ENCODE data around the gene ZNF79. TPM values are rescaled to one million over a fixed set of nuclear protein-coding genes. Genes with fewer than 3 reads are reported as not detected.

Gene ZNF79
- polyA plus RNA-seq (2012; ENCODE audit: insufficient read depth, insufficient read length), result 4.9 TPM

GRCh38 chr9:127423934-127424675, at the start of gene ZNF79:
TSS of gene ZNF79 (plus strand) at chr9:127424382. CDS start at chr9:127424788, 406 bp downstream.
- peak; percentile 83 for DNase-seq (ENCODE audit: low read depth, low spot score)
- H3K4me3 ChIP-seq (ENCODE audit: low read length), result peak within 1 kb of the TSS; percentile 94

- H3K4me3 ChIP-seq (ENCODE audit: low read length), result no peak overlapping the region
- DNase-seq (ENCODE audit: low read depth, low spot score), result no peak
Measured at GRCh38 chr9:127380479-127380878, 43.7 kb upstream of the ZNF79 start.

GRCh38 chr9:127382541-127382940, 41.6 kb upstream of the ZNF79 start:
- H3K4me3 ChIP-seq (ENCODE audit: low read length), result no peak overlapping the region
- DNase-seq (ENCODE audit: low read depth, low spot score), result no peak

- no peak overlapping the region for H3K4me3 ChIP-seq (ENCODE audit: low read length)
- DNase-seq (ENCODE audit: low read depth, low spot score), result no peak
Measured at GRCh38 chr9:127384016-127384730, 40.0 kb upstream of the ZNF79 start.

GRCh38 chr9:127384901-127385300, 39.3 kb upstream of the ZNF79 start:
- DNase-seq (ENCODE audit: low read depth, low spot score), result no peak

GRCh38 chr9:127386249-127386648, 37.9 kb upstream of the ZNF79 start:
- no peak overlapping the region for H3K4me3 ChIP-seq (ENCODE audit: low read length)
- DNase-seq (ENCODE audit: low read depth, low spot score), result no peak

More at GRCh38 chr9:127384901-127385300, 39.3 kb upstream of the ZNF79 start:
- no peak overlapping the region for H3K4me3 ChIP-seq (ENCODE audit: low read length)

- H3K4me3 ChIP-seq (ENCODE audit: low read length), result no peak overlapping the region
- DNase-seq (ENCODE audit: low read depth, low spot score), result no peak
Measured at GRCh38 chr9:127386981-127387380, 37.2 kb upstream of the ZNF79 start.

GRCh38 chr9:127388037-127388855, 35.9 kb upstream of the ZNF79 start:
- peak; percentile 99 for DNase-seq (ENCODE audit: low read depth, low spot score)

GRCh38 chr9:127388856-127389238, 35.3 kb upstream of the ZNF79 start:
- DNase-seq (ENCODE audit: low read depth, low spot score), result no peak
- no peak overlapping the region for H3K4me3 ChIP-seq (ENCODE audit: low read length)

More at GRCh38 chr9:127388037-127388855, 35.9 kb upstream of the ZNF79 start:
- no peak overlapping the region for H3K4me3 ChIP-seq (ENCODE audit: low read length)

GRCh38 chr9:127389381-127390247, 34.6 kb upstream of the ZNF79 start:
- DNase-seq (ENCODE audit: low read depth, low spot score), result no peak
- no peak overlapping the region for H3K4me3 ChIP-seq (ENCODE audit: low read length)

GRCh38 chr9:127390248-127390545, 34.0 kb upstream of the ZNF79 start:
- DNase-seq (ENCODE audit: low read depth, low spot score), result no peak
- H3K4me3 ChIP-seq (ENCODE audit: low read length), result no peak overlapping the region

- no peak overlapping the region for H3K4me3 ChIP-seq (ENCODE audit: low read length)
- no peak for DNase-seq (ENCODE audit: low read depth, low spot score)
Measured at GRCh38 chr9:127390563-127390962, 33.6 kb upstream of the ZNF79 start.

GRCh38 chr9:127392166-127392565, 32.0 kb upstream of the ZNF79 start:
- DNase-seq (ENCODE audit: low read depth, low spot score), result no peak
- H3K4me3 ChIP-seq (ENCODE audit: low read length), result no peak overlapping the region

- DNase-seq (ENCODE audit: low read depth, low spot score), result no peak
- H3K4me3 ChIP-seq (ENCODE audit: low read length), result no peak overlapping the region
Measured at GRCh38 chr9:127392976-127393375, 31.2 kb upstream of the ZNF79 start.

GRCh38 chr9:127393645-127394044, 30.5 kb upstream of the ZNF79 start:
- DNase-seq (ENCODE audit: low read depth, low spot score), result no peak
- no peak overlapping the region for H3K4me3 ChIP-seq (ENCODE audit: low read length)

GRCh38 chr9:127395497-127396252, 28.5 kb upstream of the ZNF79 start:
- no peak overlapping the region for H3K4me3 ChIP-seq (ENCODE audit: low read length)
- DNase-seq (ENCODE audit: low read depth, low spot score), result no peak

GRCh38 chr9:127396253-127396807, 27.9 kb upstream of the ZNF79 start:
- peak overlapping the region; percentile 52 for H3K4me3 ChIP-seq (ENCODE audit: low read length)
- no peak for DNase-seq (ENCODE audit: low read depth, low spot score)
